ENCODE data around the gene PLXNA2. TPM values are rescaled to one million over a fixed set of nuclear protein-coding genes. Genes with fewer than 3 reads are reported as not detected.
A peak's percentile ranks its signal among the peaks of the same experiment; 100 is the strongest.

The PLXNA2 gene
- total and polyA plus RNA-seq, 2 of the 13 experiments (the other 11 are each of a cell fraction or from before 2014, with no cell fraction given) = 1.1 to 2.1 TPM

- TF ChIP-seq ZNF550 (CRISPR knock-in tag; IDR thresholded peaks at IDR 0.05; ENCODE audit: borderline replicate concordance) = no peak
- 0 out of 2 replicates have a peak, but pooled peaks have one; percentile 8 for TF ChIP-seq ZNF691 (CRISPR knock-in tag; IDR thresholded peaks at IDR 0.05; ENCODE audit: borderline replicate concordance, low read depth)
- no peak for TF ChIP-seq ZNF749 (CRISPR knock-in tag; IDR thresholded peaks at IDR 0.05; ENCODE audit: borderline replicate concordance)
- no peak for TF ChIP-seq ZMAT3 (CRISPR knock-in tag; conservative IDR thresholded peaks at IDR 0.05)
- no peak for TF ChIP-seq ISL2 (CRISPR knock-in tag; IDR thresholded peaks at IDR 0.05)
- TF ChIP-seq ZNF713 (CRISPR knock-in tag; IDR thresholded peaks at IDR 0.05) = no peak
- no peak for TF ChIP-seq ZNF768 (CRISPR knock-in tag; IDR thresholded peaks at IDR 0.05)
- TF ChIP-seq ZSCAN21 (CRISPR knock-in tag; IDR thresholded peaks at IDR 0.05; ENCODE audit: borderline replicate concordance) = peak; percentile 16; the same call in 1 of the 2 replicates
- TF ChIP-seq ZKSCAN8 (CRISPR knock-in tag; IDR thresholded peaks at IDR 0.05; ENCODE audit: borderline replicate concordance) = no peak
- no peak for TF ChIP-seq ZNF543 (CRISPR knock-in tag; IDR thresholded peaks at IDR 0.05)
- no peak for TF ChIP-seq ZNF850 (CRISPR knock-in tag; conservative IDR thresholded peaks at IDR 0.05)
- no peak for TF ChIP-seq ZNF790 (CRISPR knock-in tag; IDR thresholded peaks at IDR 0.05; ENCODE audit: borderline replicate concordance)
- peak; percentile 15; the same call in 1 of the 2 replicates for TF ChIP-seq MNT (IDR thresholded peaks at IDR 0.05)
- 0 out of 2 replicates have a peak, but pooled peaks have one; percentile 27 for TF ChIP-seq FOXP1 (IDR thresholded peaks at IDR 0.05)
- no peak for TF ChIP-seq FOXP1 (CRISPR knock-in tag; IDR thresholded peaks at IDR 0.05)
- no peak for TF ChIP-seq ZBTB44 (CRISPR knock-in tag; IDR thresholded peaks at IDR 0.05)
- no peak for TF ChIP-seq SMARCE1 (IDR thresholded peaks at IDR 0.05; ENCODE audit: borderline replicate concordance)
- no peak for TF ChIP-seq ZNF772 (CRISPR knock-in tag; IDR thresholded peaks at IDR 0.05)
- no peak for TF ChIP-seq ZNF512B (CRISPR knock-in tag; IDR thresholded peaks at IDR 0.05; ENCODE audit: borderline replicate concordance)
- no peak for TF ChIP-seq ATF3 (CRISPR knock-in tag; IDR thresholded peaks at IDR 0.05)
- TF ChIP-seq MED8 (CRISPR knock-in tag; IDR thresholded peaks at IDR 0.05; ENCODE audit: insufficient replicate concordance) = no peak
- TF ChIP-seq TBX2 (CRISPR knock-in tag; IDR thresholded peaks at IDR 0.05; ENCODE audit: borderline replicate concordance) = no peak
Measured at GRCh38 chr1:208149213-208149612, 95.0 kb downstream of the PLXNA2 start (continued).

Measured in HepG2 (cell line).